HL-60 (cell line): Measurements from ENCODE around the gene FRMD3.

Source experiments
- DNase-seq, 2 experiments: peaks; one replicate each; pipeline ENCODE4 v3.0.0-alpha.2; 2010 to 2020; ENCODE audit warnings: low read depth in 1 of 2, low spot score in 1 of 2
- H3K27ac ChIP-seq: fragments of 250-450 bp; sonication (Bioruptor Pico); replicated peaks from 2 replicates; pipeline ENCODE4 v1.5.1; 2020; ENCODE audit warnings: mild to moderate bottlenecking, moderate library complexity
- H3K27me3 ChIP-seq: fragments of 250-450 bp; sonication (Bioruptor Pico); 2 replicates; pipeline ENCODE4 v1.5.1; 2021; ENCODE audit warnings: mild to moderate bottlenecking, moderate library complexity; ENCODE audit not compliant: insufficient read depth, poor library complexity, severe bottlenecking
- H3K4me3 ChIP-seq: replicated peaks from 2 replicates; pipeline ENCODE4 v1.5.1; 2011; ENCODE audit warnings: mild to moderate bottlenecking, control low read depth, low read length; ENCODE audit not compliant: insufficient read depth
- CTCF ChIP-seq: IDR thresholded peaks from one replicate; pipeline ENCODE4 v1.5.1; 2011; ENCODE audit warnings: low read length, control low read depth, inconsistent platforms; ENCODE audit not compliant: insufficient read depth
- GABPA ChIP-seq: IDR thresholded peaks from 2 replicates; pipeline ENCODE4 v1.6.1; 2012; ENCODE audit warnings: low read depth
- POLR2AphosphoS5 ChIP-seq: IDR thresholded peaks from 2 replicates; pipeline ENCODE4 v1.6.1; 2012; ENCODE audit warnings: low read depth
- SPI1 ChIP-seq: IDR thresholded peaks from 2 replicates; pipeline ENCODE4 v1.6.1; 2012; ENCODE audit warnings: low read depth, mild to moderate bottlenecking, borderline replicate concordance
- TF ChIP-seq, protein P1 (sequence below): IDR thresholded peaks from 2 replicates; pipeline ENCODE4 v1.6.1; 2012; ENCODE audit warnings: low read depth; ENCODE audit not compliant: insufficient replicate concordance

FRMD3 gene

GRCh38 chr9:83479765-83480164, 58.4 kb downstream of the FRMD3 start:
- DNase-seq: no peak
- Histone ChIP-seq H3K27ac (no peak overlapping the region), H3K4me3 (no peak overlapping the region), H3K27me3 (no peaks in the 10 kb centered on the region)
- TF ChIP-seq POLR2AphosphoS5 (no peak), CTCF (no peak), GABPA (no peak), SPI1 (no peak)
- TF ChIP-seq, protein P1, sequence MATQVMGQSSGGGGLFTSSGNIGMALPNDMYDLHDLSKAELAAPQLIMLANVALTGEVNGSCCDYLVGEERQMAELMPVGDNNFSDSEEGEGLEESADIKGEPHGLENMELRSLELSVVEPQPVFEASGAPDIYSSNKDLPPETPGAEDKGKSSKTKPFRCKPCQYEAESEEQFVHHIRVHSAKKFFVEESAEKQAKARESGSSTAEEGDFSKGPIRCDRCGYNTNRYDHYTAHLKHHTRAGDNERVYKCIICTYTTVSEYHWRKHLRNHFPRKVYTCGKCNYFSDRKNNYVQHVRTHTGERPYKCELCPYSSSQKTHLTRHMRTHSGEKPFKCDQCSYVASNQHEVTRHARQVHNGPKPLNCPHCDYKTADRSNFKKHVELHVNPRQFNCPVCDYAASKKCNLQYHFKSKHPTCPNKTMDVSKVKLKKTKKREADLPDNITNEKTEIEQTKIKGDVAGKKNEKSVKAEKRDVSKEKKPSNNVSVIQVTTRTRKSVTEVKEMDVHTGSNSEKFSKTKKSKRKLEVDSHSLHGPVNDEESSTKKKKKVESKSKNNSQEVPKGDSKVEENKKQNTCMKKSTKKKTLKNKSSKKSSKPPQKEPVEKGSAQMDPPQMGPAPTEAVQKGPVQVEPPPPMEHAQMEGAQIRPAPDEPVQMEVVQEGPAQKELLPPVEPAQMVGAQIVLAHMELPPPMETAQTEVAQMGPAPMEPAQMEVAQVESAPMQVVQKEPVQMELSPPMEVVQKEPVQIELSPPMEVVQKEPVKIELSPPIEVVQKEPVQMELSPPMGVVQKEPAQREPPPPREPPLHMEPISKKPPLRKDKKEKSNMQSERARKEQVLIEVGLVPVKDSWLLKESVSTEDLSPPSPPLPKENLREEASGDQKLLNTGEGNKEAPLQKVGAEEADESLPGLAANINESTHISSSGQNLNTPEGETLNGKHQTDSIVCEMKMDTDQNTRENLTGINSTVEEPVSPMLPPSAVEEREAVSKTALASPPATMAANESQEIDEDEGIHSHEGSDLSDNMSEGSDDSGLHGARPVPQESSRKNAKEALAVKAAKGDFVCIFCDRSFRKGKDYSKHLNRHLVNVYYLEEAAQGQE: no peak

DNA sequence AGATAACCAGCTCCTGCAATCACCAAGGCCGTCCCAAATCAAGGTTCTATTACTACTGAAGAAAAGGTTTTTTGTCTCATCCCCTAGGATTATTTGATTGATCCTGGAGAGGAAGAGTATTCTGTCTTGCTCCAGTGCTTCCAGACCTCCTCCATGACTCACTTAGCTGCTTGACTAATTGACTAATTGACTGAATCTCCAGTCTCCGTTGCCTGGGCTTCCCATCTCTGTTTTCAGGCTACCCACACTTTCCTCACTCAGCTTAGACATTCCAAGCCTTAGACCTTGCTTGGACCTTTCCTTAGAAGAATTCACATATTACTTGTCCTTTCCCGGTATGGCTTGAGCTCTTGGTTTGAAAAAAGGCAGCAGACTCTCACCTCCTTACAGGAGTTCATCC, 60.6 kb downstream of the FRMD3 start:
- Histone ChIP-seq H3K27ac (no peak overlapping the region), H3K4me3 (no peak overlapping the region), H3K27me3 (no peaks in the 10 kb centered on the region)
- TF ChIP-seq, protein P1: no peak
- DNase-seq: no peak

GRCh38 chr9:83477120-83477519, 61.1 kb downstream of the FRMD3 start:
- TF ChIP-seq CTCF (no peak), POLR2AphosphoS5 (no peak), GABPA (no peak), SPI1 (no peak)
- TF ChIP-seq, protein P1: no peak
- H3K4me3 ChIP-seq: no peak overlapping the region
- H3K27ac ChIP-seq: no peak overlapping the region
- no peaks in the 10 kb centered on the region for H3K27me3 ChIP-seq
- DNase-seq: no peak

- no peak overlapping the region for H3K4me3 ChIP-seq
- H3K27ac ChIP-seq: no peak overlapping the region
- no peaks in the 10 kb centered on the region for H3K27me3 ChIP-seq
- TF ChIP-seq GABPA (no peak), SPI1 (no peak), POLR2AphosphoS5 (no peak), CTCF (no peak)
- TF ChIP-seq, protein P1: no peak
- no peak for DNase-seq
These were observed 61.7 kb downstream of the FRMD3 start for GRCh38 chr9:83476513-83476912.
